Measurements from ENCODE around the gene TBKBP1.
A peak's percentile ranks its signal among the peaks of the same experiment; 100 is the strongest.

GRCh38 chr17:47693731-47694580 is at the start of gene TBKBP1:
- TF ChIP-seq CTCF (conservative IDR thresholded peaks at IDR 0.05; ENCODE audit: low read depth, low read length) (no peak), RAD21 (IDR thresholded peaks at IDR 0.05; ENCODE audit: low read length) (no peak), POLR2A (IDR thresholded peaks at IDR 0.05; ENCODE audit: low read depth, low read length) (no peak), CHD1 (IDR thresholded peaks at IDR 0.05; ENCODE audit: low read depth, low read length) (no peak), RCOR1 (IDR thresholded peaks at IDR 0.05; ENCODE audit: insufficient replicate concordance, low read length) (no peak), MXI1 (IDR thresholded peaks at IDR 0.05; ENCODE audit: borderline replicate concordance, low read depth, low read length) (peak; percentile 55; the same call in 1 of the 2 replicates), MAZ (IDR thresholded peaks at IDR 0.05; ENCODE audit: borderline replicate concordance, low read depth, low read length) (no peak; the same call in 1 of the 2 replicates), CEBPB (IDR thresholded peaks at IDR 0.05; ENCODE audit: low read depth, low read length) (no peak), FOS (IDR thresholded peaks at IDR 0.05; ENCODE audit: low read depth, low read length) (no peak), RFX5 (IDR thresholded peaks at IDR 0.05; ENCODE audit: low read depth, low read length) (no peak), SMC3 (IDR thresholded peaks at IDR 0.05; ENCODE audit: low read depth, low read length) (no peak)
- TF ChIP-seq, protein P1, sequence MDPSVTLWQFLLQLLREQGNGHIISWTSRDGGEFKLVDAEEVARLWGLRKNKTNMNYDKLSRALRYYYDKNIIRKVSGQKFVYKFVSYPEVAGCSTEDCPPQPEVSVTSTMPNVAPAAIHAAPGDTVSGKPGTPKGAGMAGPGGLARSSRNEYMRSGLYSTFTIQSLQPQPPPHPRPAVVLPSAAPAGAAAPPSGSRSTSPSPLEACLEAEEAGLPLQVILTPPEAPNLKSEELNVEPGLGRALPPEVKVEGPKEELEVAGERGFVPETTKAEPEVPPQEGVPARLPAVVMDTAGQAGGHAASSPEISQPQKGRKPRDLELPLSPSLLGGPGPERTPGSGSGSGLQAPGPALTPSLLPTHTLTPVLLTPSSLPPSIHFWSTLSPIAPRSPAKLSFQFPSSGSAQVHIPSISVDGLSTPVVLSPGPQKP (IDR thresholded peaks at IDR 0.05; ENCODE audit: borderline replicate concordance, low read depth, low read length): no peak
- TF ChIP-seq, protein P2, sequence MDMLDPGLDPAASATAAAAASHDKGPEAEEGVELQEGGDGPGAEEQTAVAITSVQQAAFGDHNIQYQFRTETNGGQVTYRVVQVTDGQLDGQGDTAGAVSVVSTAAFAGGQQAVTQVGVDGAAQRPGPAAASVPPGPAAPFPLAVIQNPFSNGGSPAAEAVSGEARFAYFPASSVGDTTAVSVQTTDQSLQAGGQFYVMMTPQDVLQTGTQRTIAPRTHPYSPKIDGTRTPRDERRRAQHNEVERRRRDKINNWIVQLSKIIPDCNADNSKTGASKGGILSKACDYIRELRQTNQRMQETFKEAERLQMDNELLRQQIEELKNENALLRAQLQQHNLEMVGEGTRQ (IDR thresholded peaks at IDR 0.05; ENCODE audit: low read depth, low read length): no peak

All from IMR-90 (cell line).